ENCODE results near the gene ZSWIM8. TPM values are rescaled to one million over a fixed set of nuclear protein-coding genes. Genes with fewer than 3 reads are reported as not detected.
"Not testable (repeated sequence)": the region's sequence is repeated elsewhere in the genome, so short reads cannot be mapped to it uniquely, and the experiment has no call there.

ZSWIM8 gene, protein sequence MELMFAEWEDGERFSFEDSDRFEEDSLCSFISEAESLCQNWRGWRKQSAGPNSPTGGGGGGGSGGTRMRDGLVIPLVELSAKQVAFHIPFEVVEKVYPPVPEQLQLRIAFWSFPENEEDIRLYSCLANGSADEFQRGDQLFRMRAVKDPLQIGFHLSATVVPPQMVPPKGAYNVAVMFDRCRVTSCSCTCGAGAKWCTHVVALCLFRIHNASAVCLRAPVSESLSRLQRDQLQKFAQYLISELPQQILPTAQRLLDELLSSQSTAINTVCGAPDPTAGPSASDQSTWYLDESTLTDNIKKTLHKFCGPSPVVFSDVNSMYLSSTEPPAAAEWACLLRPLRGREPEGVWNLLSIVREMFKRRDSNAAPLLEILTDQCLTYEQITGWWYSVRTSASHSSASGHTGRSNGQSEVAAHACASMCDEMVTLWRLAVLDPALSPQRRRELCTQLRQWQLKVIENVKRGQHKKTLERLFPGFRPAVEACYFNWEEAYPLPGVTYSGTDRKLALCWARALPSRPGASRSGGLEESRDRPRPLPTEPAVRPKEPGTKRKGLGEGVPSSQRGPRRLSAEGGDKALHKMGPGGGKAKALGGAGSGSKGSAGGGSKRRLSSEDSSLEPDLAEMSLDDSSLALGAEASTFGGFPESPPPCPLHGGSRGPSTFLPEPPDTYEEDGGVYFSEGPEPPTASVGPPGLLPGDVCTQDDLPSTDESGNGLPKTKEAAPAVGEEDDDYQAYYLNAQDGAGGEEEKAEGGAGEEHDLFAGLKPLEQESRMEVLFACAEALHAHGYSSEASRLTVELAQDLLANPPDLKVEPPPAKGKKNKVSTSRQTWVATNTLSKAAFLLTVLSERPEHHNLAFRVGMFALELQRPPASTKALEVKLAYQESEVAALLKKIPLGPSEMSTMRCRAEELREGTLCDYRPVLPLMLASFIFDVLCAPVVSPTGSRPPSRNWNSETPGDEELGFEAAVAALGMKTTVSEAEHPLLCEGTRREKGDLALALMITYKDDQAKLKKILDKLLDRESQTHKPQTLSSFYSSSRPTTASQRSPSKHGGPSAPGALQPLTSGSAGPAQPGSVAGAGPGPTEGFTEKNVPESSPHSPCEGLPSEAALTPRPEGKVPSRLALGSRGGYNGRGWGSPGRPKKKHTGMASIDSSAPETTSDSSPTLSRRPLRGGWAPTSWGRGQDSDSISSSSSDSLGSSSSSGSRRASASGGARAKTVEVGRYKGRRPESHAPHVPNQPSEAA (N-terminal part only)
- total RNA-seq (2014; rRNA removed; shearing (Covaris generic); ENCODE audit: low replicate concordance) = 33.0 and 49.5 TPM in 2 replicates

DNA sequence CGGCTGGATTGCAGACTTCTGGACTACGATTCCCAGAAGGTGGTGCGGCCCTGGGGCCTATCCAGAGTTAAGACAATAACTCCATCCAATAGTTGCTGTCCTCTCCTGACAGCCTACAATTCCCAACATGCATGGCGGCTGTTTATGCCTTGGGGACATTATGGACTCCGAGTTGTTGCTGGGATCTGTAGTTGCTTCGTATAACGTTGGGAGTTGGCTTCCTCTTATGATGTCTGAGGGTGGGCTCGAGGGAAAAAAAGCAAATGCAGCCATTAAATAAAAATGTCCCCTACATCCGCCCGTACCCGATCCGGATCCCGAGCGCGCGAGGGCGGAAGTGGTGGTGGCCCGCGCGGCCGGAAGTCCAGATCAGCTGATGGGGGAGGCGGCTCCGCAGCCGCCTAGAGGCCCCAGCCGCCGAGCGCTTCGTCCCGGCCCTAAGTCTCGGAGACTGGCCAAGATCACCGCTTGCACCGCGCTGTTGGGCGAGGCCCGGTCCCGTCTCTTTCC lies at the start of gene ZSWIM8:
ZSWIM8 (plus strand) TSS at position 396 of the 510 bp plus-strand sequence. CDS start 273 bp downstream, outside the sequence.
- DNase-seq = peak; percentile 96
- H3K36me3 ChIP-seq (ENCODE audit: insufficient read depth, low read length) = no peaks in the 10 kb centered on the region
- H3K27ac ChIP-seq (ENCODE audit: low read length) = peak within 1 kb of the TSS; percentile 62
- no peaks in the 10 kb centered on the region for H3K27me3 ChIP-seq (ENCODE audit: low read length)
- no peaks in the 10 kb centered on the region for H3K9me3 ChIP-seq (ENCODE audit: low read length)
- H3K9ac ChIP-seq (ENCODE audit: low read length) = peak within 1 kb of the TSS; percentile 88
- H3K9me2 ChIP-seq (replicated peaks; ENCODE audit: insufficient read depth, low read length) = no peaks in the 10 kb centered on the region
- peaks cover 5% of the 10 kb centered on the region; the same call in 1 of the 2 replicates for H4K20me1 ChIP-seq (ENCODE audit: insufficient read depth, low read depth, low read length)
- peaks cover 42% of the 10 kb centered on the region for H3K4me1 ChIP-seq (ENCODE audit: low read length)
- peak within 1 kb of the TSS; percentile 73; the same call in 1 of the 2 replicates for H2AFZ ChIP-seq (ENCODE audit: low read length)
- peaks cover 68% of the 10 kb centered on the region for H3K79me2 ChIP-seq (ENCODE audit: low read length)
- peak within 1 kb of the TSS; percentile 95 for H3K4me2 ChIP-seq (ENCODE audit: low read depth, low read length, poor library complexity, severe bottlenecking)
- H3K4me3 ChIP-seq (ENCODE audit: low read length) = peak within 1 kb of the TSS; percentile 97

DNA sequence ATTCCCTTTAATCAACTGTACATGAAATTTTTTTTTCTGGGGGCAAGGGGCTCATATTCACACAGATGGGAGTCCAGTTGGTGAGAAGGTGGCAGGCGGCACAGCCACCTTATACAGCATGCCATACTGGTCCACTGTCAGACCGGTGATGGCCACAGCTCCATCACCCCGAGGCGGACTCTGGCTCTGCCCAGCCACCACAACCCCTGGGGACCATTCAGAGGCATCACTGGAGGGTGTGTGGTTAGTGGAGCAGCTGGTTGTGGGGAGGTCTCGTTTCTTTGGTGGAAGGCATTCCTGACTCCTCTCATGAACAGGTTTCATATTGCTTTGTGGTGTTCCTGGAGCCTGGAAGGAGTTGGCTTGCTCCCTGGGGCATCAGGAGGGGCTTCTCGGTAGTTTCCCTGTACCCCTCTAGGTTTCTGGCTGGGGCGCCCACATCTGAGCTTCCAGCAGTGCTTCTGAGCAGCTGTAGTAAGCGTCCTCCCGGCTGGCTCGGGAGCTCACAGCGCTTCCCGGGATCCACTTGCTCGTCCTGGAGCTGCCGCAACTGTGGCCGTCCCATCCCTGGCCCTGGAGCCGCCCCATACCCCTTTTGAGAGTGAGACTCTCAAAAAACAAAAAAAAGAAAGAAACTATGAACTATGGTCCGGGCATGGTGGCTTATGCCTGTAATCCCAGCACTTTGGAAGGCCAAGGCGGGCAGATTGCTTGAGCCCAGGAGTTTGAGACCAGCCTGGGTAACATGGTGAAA lies 44.7 kb upstream of the ZSWIM8 start:
- H4K20me1 ChIP-seq (ENCODE audit: insufficient read depth, low read depth, low read length); DNase-seq; H3K9me2 ChIP-seq (replicated peaks; ENCODE audit: insufficient read depth, low read length); H3K36me3 ChIP-seq (ENCODE audit: insufficient read depth, low read length); H3K9me3 ChIP-seq (ENCODE audit: low read length); H3K4me3 ChIP-seq (ENCODE audit: low read length); H3K27ac ChIP-seq (ENCODE audit: low read length); H3K27me3 ChIP-seq (ENCODE audit: low read length); H2AFZ ChIP-seq (ENCODE audit: low read length); H3K4me2 ChIP-seq (ENCODE audit: low read depth, low read length, poor library complexity, severe bottlenecking); H3K9ac ChIP-seq (ENCODE audit: low read length): not testable (repeated sequence)
- Histone ChIP-seq H3K4me1 (ENCODE audit: low read length) (peaks cover 33% of the 10 kb centered on the region), H3K79me2 (ENCODE audit: low read length) (peaks cover 39% of the 10 kb centered on the region)

DNA sequence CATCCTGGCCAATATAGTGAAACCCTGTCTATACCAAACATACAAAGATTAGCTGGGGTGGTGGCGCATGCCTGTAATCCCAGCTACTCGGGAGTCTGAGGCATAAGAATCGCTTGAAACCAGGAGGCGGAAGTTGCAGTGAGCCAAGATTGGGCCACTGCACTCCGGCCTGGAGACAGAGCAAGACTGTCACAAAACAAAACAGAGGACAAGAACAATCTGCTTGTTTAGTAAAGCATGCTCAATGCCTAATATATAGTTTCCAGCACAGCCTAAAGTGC lies 43.0 kb upstream of the ZSWIM8 start:
- Histone ChIP-seq H3K9me3 (ENCODE audit: low read length) (no peaks in the 10 kb centered on the region), H4K20me1 (ENCODE audit: insufficient read depth, low read depth, low read length) (no peaks in the 10 kb centered on the region), H3K27ac (ENCODE audit: low read length) (peak overlapping the region; percentile 67; the same call in 1 of the 2 replicates), H3K4me2 (ENCODE audit: low read depth, low read length, poor library complexity, severe bottlenecking) (peak overlapping the region; percentile 95), H2AFZ (ENCODE audit: low read length) (no peak overlapping the region), H3K9me2 (replicated peaks; ENCODE audit: insufficient read depth, low read length) (no peaks in the 10 kb centered on the region), H3K4me1 (ENCODE audit: low read length) (peaks cover 36% of the 10 kb centered on the region), H3K79me2 (ENCODE audit: low read length) (peaks cover 52% of the 10 kb centered on the region), H3K27me3 (ENCODE audit: low read length) (no peaks in the 10 kb centered on the region), H3K9ac (ENCODE audit: low read length) (no peak overlapping the region), H3K4me3 (ENCODE audit: low read length) (peak overlapping the region; percentile 86; the same call in 1 of the 2 replicates), H3K36me3 (ENCODE audit: insufficient read depth, low read length) (peaks cover 9% of the 10 kb centered on the region; the same call in 1 of the 2 replicates)
- DNase-seq = no peak

DNA sequence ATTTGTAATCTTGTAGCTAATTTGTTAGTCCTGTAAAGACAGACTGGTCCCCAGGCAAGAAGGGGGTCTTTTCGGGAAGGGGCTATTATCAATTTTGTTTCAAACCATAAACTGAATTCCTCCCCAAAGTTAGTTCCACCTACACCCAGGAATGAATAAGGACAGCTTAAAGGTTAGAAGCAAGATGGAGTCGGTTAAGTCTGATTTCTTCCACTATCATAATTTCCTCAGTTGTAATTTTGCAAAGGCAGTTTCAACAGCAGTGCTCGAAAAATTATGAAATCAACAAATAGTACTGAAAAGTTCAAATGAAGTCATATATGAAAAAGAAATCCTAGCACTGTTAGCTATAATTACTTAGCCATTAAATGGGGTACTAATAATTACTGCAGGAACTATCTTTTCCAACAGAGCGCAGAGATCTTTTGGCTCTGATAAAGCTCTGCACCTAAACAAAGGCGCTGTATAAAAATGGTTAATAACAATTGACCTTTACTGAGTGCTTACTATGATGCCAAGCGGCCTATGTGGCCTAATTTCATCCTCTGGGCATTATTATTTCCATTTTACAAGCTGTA lies 42.0 kb upstream of the ZSWIM8 start:
- H3K36me3 ChIP-seq (ENCODE audit: insufficient read depth, low read length) = peaks cover 9% of the 10 kb centered on the region; the same call in 1 of the 2 replicates
- H3K27ac ChIP-seq (ENCODE audit: low read length) = peak overlapping the region; percentile 67
- H3K27me3 ChIP-seq (ENCODE audit: low read length) = no peaks in the 10 kb centered on the region
- no peak for DNase-seq
- peak overlapping the region; percentile 93 for H3K9ac ChIP-seq (ENCODE audit: low read length)
- H3K4me3 ChIP-seq (ENCODE audit: low read length) = peak overlapping the region; percentile 86
- peak overlapping the region; percentile 95 for H3K4me2 ChIP-seq (ENCODE audit: low read depth, low read length, poor library complexity, severe bottlenecking)
- H3K4me1 ChIP-seq (ENCODE audit: low read length) = peaks cover 36% of the 10 kb centered on the region
- H2AFZ ChIP-seq (ENCODE audit: low read length) = peak overlapping the region; percentile 12
- no peaks in the 10 kb centered on the region for H3K9me3 ChIP-seq (ENCODE audit: low read length)
- H3K9me2 ChIP-seq (replicated peaks; ENCODE audit: insufficient read depth, low read length) = no peaks in the 10 kb centered on the region
- H3K79me2 ChIP-seq (ENCODE audit: low read length) = peaks cover 52% of the 10 kb centered on the region
- no peaks in the 10 kb centered on the region for H4K20me1 ChIP-seq (ENCODE audit: insufficient read depth, low read depth, low read length)

- Histone ChIP-seq H3K9me2 (replicated peaks; ENCODE audit: insufficient read depth, low read length) (no peaks in the 10 kb centered on the region), H3K4me3 (ENCODE audit: low read length) (peak within 1 kb of the TSS; percentile 86), H3K27ac (ENCODE audit: low read length) (peak within 1 kb of the TSS; percentile 67), H3K9ac (ENCODE audit: low read length) (peak within 1 kb of the TSS; percentile 93), H3K9me3 (ENCODE audit: low read length) (no peaks in the 10 kb centered on the region), H2AFZ (ENCODE audit: low read length) (peak within 1 kb of the TSS; percentile 12), H3K36me3 (ENCODE audit: insufficient read depth, low read length) (peaks cover 12% of the 10 kb centered on the region; the same call in 1 of the 2 replicates), H3K79me2 (ENCODE audit: low read length) (peaks cover 55% of the 10 kb centered on the region), H3K4me2 (ENCODE audit: low read depth, low read length, poor library complexity, severe bottlenecking) (peak within 1 kb of the TSS; percentile 95), H4K20me1 (ENCODE audit: insufficient read depth, low read depth, low read length) (no peaks in the 10 kb centered on the region), H3K4me1 (ENCODE audit: low read length) (peaks cover 36% of the 10 kb centered on the region), H3K27me3 (ENCODE audit: low read length) (no peaks in the 10 kb centered on the region)
- DNase-seq = peak; percentile 98
Observed at GRCh38 chr10:73743905-73744663, 41.3 kb upstream of the ZSWIM8 start, which contains the start of gene SEC24C. TSS of gene SEC24C (plus strand) at chr10:73744372. CDS start at chr10:73746833, 2,461 bp downstream.

DNA sequence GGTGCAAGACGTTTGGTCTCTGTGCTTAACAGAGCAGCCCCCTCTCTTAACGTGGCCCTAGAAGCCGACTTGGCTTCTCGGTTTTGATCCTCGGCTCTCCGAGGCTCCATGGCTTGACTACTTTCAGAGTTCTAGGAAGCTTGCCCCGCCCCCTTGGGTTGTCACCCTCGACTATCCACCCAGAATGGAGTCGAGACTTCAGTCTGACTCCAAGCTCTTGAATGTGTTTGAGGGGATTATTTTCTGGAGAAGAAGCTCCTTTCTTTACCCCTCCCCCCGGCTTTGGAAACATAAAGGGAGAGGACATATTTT lies 40.8 kb upstream of the ZSWIM8 start:
- peak; percentile 74 for DNase-seq
- Histone ChIP-seq H3K9me3 (ENCODE audit: low read length) (no peaks in the 10 kb centered on the region), H3K36me3 (ENCODE audit: insufficient read depth, low read length) (peaks cover 14% of the 10 kb centered on the region; the same call in 1 of the 2 replicates), H3K27ac (ENCODE audit: low read length) (peak overlapping the region; percentile 67; the same call in 1 of the 2 replicates), H3K4me1 (ENCODE audit: low read length) (peaks cover 36% of the 10 kb centered on the region), H3K9me2 (replicated peaks; ENCODE audit: insufficient read depth, low read length) (no peaks in the 10 kb centered on the region), H3K9ac (ENCODE audit: low read length) (peak overlapping the region; percentile 93), H4K20me1 (ENCODE audit: insufficient read depth, low read depth, low read length) (no peaks in the 10 kb centered on the region), H3K4me2 (ENCODE audit: low read depth, low read length, poor library complexity, severe bottlenecking) (peak overlapping the region; percentile 95), H3K79me2 (ENCODE audit: low read length) (peaks cover 58% of the 10 kb centered on the region), H2AFZ (ENCODE audit: low read length) (no peak overlapping the region; the same call in 1 of the 2 replicates), H3K4me3 (ENCODE audit: low read length) (peak overlapping the region; percentile 86), H3K27me3 (ENCODE audit: low read length) (no peaks in the 10 kb centered on the region)

All from Karpas-422 (cell line).